Measurements from ENCODE around the gene SQSTM1.

Gene SQSTM1

DNA sequence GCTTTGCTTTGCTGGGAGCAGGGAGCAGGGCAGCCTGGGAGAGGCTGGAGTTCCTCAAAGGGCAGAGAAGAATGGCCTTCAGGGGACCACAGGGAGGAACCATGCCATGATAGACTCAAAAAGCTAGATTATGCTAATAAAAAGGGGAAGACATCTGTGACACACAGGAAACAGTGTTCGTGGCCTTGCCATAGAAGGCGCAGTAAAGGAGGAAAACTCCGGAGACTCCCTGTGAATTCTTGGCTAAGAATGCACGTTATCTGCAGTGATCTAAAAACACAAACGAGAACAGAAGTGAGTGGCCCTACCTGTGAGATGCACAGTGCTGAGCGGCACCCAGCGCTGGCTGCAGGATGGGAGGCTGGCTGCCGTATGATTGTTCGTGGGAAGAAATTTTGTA lies 42.8 kb upstream of the SQSTM1 start:
- H3K4me3 ChIP-seq (ENCODE audit: low read length) = no peak overlapping the region
- TF ChIP-seq, protein P1, sequence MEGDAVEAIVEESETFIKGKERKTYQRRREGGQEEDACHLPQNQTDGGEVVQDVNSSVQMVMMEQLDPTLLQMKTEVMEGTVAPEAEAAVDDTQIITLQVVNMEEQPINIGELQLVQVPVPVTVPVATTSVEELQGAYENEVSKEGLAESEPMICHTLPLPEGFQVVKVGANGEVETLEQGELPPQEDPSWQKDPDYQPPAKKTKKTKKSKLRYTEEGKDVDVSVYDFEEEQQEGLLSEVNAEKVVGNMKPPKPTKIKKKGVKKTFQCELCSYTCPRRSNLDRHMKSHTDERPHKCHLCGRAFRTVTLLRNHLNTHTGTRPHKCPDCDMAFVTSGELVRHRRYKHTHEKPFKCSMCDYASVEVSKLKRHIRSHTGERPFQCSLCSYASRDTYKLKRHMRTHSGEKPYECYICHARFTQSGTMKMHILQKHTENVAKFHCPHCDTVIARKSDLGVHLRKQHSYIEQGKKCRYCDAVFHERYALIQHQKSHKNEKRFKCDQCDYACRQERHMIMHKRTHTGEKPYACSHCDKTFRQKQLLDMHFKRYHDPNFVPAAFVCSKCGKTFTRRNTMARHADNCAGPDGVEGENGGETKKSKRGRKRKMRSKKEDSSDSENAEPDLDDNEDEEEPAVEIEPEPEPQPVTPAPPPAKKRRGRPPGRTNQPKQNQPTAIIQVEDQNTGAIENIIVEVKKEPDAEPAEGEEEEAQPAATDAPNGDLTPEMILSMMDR (conservative IDR thresholded peaks at IDR 0.05; ENCODE audit: low read length) = no peak
- DNase-seq (ENCODE audit: low read depth) = no peak

DNA sequence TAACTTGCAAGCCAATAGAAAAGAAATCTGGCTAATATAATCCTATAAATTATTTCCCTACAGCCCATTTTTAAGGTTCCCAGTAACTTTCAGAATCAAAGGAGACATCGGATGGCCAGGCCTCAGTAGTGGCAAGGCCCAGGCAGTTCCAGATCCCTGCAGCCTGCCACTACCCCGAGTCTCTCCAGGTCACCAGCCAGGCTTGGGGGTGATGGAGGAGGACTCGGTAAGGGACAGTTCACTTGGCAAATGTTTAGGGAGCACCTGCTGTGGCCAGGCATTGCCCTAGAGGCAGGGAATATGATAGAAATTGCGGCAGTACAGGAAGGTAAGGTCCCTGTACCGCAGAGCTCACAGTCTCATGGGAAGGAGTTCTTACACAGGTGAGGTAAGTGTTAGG lies 42.1 kb upstream of the SQSTM1 start:
- DNase-seq (ENCODE audit: low read depth) = no peak
- H3K4me3 ChIP-seq (ENCODE audit: low read length) = no peak overlapping the region
- TF ChIP-seq, protein P1 (conservative IDR thresholded peaks at IDR 0.05; ENCODE audit: low read length) = no peak

DNA sequence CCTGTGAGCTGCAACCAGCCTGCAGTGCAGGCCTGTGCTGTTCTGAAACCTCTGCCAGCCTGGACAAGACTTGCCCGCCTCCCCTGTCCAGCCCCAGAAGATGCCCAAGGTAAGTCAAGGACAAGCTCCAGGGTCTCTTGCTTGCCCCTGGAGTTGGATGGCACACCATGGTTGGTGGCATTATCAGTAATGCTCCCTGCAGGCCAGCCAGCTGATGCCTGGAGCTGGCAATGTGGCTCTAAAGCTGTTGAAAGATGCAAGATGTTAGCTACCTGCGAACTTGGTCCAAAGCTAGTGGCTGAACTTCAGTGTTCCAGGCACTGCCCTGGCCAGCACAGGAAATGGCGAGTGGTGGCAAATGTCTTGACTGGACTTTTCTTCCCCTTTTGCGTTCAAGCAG lies 40.9 kb upstream of the SQSTM1 start:
- H3K4me3 ChIP-seq (ENCODE audit: low read length) = no peak overlapping the region
- TF ChIP-seq, protein P1 (conservative IDR thresholded peaks at IDR 0.05; ENCODE audit: low read length) = no peak
- no peak for DNase-seq (ENCODE audit: low read depth)

DNA sequence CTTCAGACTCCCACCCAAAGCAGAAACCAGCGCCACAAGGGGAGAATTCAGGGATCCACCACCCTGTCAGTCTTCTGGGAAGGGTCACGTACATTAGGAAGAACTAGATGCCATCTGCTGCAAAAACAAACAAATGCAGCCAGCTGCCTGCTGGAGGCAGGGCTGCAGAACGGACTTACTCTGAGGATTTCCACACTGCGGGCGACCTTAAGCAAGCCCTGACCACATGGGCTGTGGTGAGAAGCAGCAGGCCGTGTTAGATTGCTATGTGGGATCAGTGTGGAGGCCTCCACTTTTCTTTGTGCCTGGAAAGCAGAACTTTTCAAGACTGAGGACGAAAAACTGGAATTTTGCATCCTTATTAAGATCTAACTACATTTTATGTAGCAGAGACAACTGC lies 40.3 kb upstream of the SQSTM1 start:
- DNase-seq (ENCODE audit: low read depth) = no peak
- TF ChIP-seq, protein P1 (conservative IDR thresholded peaks at IDR 0.05; ENCODE audit: low read length) = no peak
- no peak overlapping the region for H3K4me3 ChIP-seq (ENCODE audit: low read length)

DNA sequence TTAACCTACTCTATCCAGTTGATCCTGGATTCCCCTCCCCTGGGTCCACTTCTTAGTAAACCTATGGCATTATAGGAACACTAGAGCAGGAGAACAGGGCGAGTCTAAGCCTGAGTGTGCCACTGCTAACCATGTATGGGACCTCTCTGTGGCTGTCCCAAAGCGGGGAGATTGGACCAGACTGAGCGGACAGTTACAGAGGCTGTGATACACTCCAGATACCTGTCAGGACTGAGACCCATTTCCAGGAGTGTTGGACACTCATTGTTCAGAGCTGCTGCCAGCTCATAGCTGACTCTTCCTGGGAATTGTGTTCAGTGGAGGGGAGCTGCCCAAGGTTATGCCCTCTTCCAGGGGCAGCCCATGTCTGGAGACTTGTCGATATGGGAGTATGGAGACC lies 38.9 kb upstream of the SQSTM1 start:
- TF ChIP-seq, protein P1 (conservative IDR thresholded peaks at IDR 0.05; ENCODE audit: low read length) = no peak
- no peak overlapping the region for H3K4me3 ChIP-seq (ENCODE audit: low read length)
- no peak for DNase-seq (ENCODE audit: low read depth)

DNA sequence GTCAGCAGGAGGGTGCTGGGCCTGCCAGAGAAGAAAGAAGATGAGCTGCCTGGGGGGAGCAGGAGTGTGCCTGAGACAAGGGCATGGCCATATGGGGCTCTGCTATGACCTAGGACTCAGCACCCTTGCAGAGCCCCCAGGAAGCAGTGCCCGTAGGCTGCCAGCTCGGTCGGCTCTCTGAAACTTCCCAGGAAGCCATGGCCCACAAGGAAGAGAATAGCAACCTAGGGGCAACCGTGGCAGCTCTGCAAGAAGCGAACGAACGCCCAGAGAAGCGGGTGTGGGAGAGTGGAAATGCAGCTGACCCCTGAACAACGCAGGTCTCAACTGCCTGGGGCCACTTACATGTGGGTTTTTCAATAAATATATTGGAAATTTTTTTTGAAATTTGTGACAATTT lies 37.6 kb upstream of the SQSTM1 start:
- no peak overlapping the region for H3K4me3 ChIP-seq (ENCODE audit: low read length)
- no peak for DNase-seq (ENCODE audit: low read depth)
- TF ChIP-seq, protein P1 (conservative IDR thresholded peaks at IDR 0.05; ENCODE audit: low read length) = no peak

DNA sequence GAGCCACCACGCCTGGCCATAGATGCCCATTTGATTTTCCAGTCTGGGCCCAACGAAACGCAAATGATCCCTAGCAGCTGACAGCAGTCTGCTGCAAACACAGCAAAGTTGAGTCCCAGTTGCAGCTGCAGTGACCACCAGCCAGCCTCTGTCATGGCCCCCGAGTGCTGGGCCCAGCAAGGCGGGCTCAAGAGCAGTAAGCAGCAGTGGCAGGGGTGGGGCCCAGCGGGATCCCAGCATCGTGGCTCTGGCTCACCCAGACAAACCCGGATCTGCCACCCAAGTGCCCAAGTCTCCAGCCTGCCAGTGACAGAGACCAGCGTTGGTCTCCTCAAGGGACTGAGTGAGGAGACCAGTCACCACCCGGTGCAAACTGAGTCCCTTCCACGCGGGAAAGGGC lies 33.8 kb upstream of the SQSTM1 start:
- no peak overlapping the region for H3K4me3 ChIP-seq (ENCODE audit: low read length)
- TF ChIP-seq, protein P1 (conservative IDR thresholded peaks at IDR 0.05; ENCODE audit: low read length) = no peak
- no peak for DNase-seq (ENCODE audit: low read depth)
